AG04450 (cell line): ENCODE data around the gene STXBP5. TPM values are rescaled to one million over a fixed set of nuclear protein-coding genes. Genes with fewer than 3 reads are reported as not detected.

Experiments
- CTCF ChIA-PET: fragments of 300-600, 350-600 bp; formaldehyde crosslinking; extraction: SDS; loops from one replicate; lab custom pipeline; 2022; ENCODE audit warnings: antibody characterized with exemption, inconsistent platforms; lab: Charles Lee
- POLR2A ChIA-PET: fragments of 350-600 bp; formaldehyde crosslinking; extraction: SDS; loops from one replicate; lab custom pipeline; 2021; ENCODE audit warnings: antibody characterized with exemption, inconsistent platforms; lab: Yijun Ruan, JAX
- DNase-seq: peaks from one replicate; pipeline ENCODE4 v3.0.0-alpha.2; 2011; ENCODE audit warnings: low read depth, low spot score
- H3K27ac ChIP-seq: one replicate; pipeline ENCODE4 v1.5.1; 2012; ENCODE audit warnings: low read depth, low read length, control low read depth
- H3K27me3 ChIP-seq: one replicate; pipeline ENCODE4 v1.6.0; 2012; ENCODE audit warnings: low read length; ENCODE audit not compliant: control insufficient read depth, insufficient read depth
- H3K4me3 ChIP-seq: 2 replicates; pipeline ENCODE4 v1.5.1; 2011; ENCODE audit warnings: mild to moderate bottlenecking, low read depth, low read length, control low read depth
- H3K9me3 ChIP-seq: 2 replicates; pipeline ENCODE4 v1.5.1; 2012; ENCODE audit warnings: low read length; ENCODE audit not compliant: control insufficient read depth, insufficient read depth
- CTCF ChIP-seq: IDR thresholded peaks from 2 replicates; pipeline ENCODE4 v1.5.1; 2011; ENCODE audit warnings: low read depth, low read length, control low read depth, inconsistent platforms
- polyA plus RNA-seq: library from polyadenylated mRNA; depleted of rRNA; stranded (reverse); fragments of >200 nt; gene quantifications from 2 replicates; pipeline ENCODE4 v1.2.3, GENCODE V29; 2011

The STXBP5 gene
- polyA plus RNA-seq, 1 experiment = 40.0 TPM

GRCh38 chr6:147169529-147169928 lies 34.7 kb upstream of the STXBP5 start:
- no peak overlapping the region for H3K27ac ChIP-seq

GRCh38 chr6:147170269-147170668 lies 33.9 kb upstream of the STXBP5 start:
- peak; percentile 82 for DNase-seq
- CTCF ChIA-PET = interaction anchor here (0.5 to 1.5 kb wide), 4 partner anchors 12 to 1223 kb away, joined by 3 to 4 read pairs (median 3); no protein-coding TSS in a partner anchor
- H3K27ac ChIP-seq = peak overlapping the region; percentile 82
- no peaks in the 10 kb centered on the region for H3K9me3 ChIP-seq
- no peak for TF ChIP-seq CTCF
- H3K4me3 ChIP-seq = no peak overlapping the region
- no peaks in the 10 kb centered on the region for H3K27me3 ChIP-seq
- POLR2A ChIA-PET = interaction anchor here (0.6 to 1.1 kb wide), 3 partner anchors 32 to 256 kb away, joined by 3 to 7 read pairs (median 5); no protein-coding TSS in a partner anchor

More at GRCh38 chr6:147169529-147169928, 34.7 kb upstream of the STXBP5 start:
- no peaks in the 10 kb centered on the region for H3K9me3 ChIP-seq
- POLR2A ChIA-PET = interaction anchor here (0.6 to 1.1 kb wide), 2 partner anchors 33 to 255 kb away, joined by 3 to 5 read pairs; no protein-coding TSS in a partner anchor
- no peak overlapping the region for H3K4me3 ChIP-seq
- no peak for TF ChIP-seq CTCF
- CTCF ChIA-PET = interaction anchor here (0.6 to 1.5 kb wide), 2 partner anchors 11 to 295 kb away, joined by 3 to 4 read pairs; no protein-coding TSS in a partner anchor
- no peak for DNase-seq
- no peaks in the 10 kb centered on the region for H3K27me3 ChIP-seq

- ChIA-PET POLR2A (interaction anchor here (0.6 kb wide), 1 partner anchor 94 kb away, joined by 3 read pairs; no protein-coding TSS in a partner anchor), CTCF (interaction anchor here (0.5 kb wide), 1 partner anchor 51 kb away, joined by 3 read pairs; no protein-coding TSS in a partner anchor)
- Histone ChIP-seq H3K27me3 (no peaks in the 10 kb centered on the region), H3K27ac (no peak overlapping the region), H3K9me3 (no peaks in the 10 kb centered on the region), H3K4me3 (no peak overlapping the region)
- TF ChIP-seq CTCF = no peak
- no peak for DNase-seq
These were observed 31.1 kb upstream of the STXBP5 start for GRCh38 chr6:147173140-147173539.

- Histone ChIP-seq H3K27ac (no peak overlapping the region), H3K4me3 (no peak overlapping the region), H3K9me3 (no peaks in the 10 kb centered on the region), H3K27me3 (no peaks in the 10 kb centered on the region)
- DNase-seq = no peak
- CTCF ChIA-PET = no interaction called here
- TF ChIP-seq CTCF = no peak
- POLR2A ChIA-PET = no interaction called here
These were observed 30.4 kb upstream of the STXBP5 start for GRCh38 chr6:147173675-147174308.

GRCh38 chr6:147176795-147177194 lies 27.4 kb upstream of the STXBP5 start:
- DNase-seq = no peak
- Histone ChIP-seq H3K27ac (no peak overlapping the region), H3K27me3 (no peaks in the 10 kb centered on the region), H3K4me3 (no peak overlapping the region), H3K9me3 (no peaks in the 10 kb centered on the region)
- TF ChIP-seq CTCF = no peak
- POLR2A ChIA-PET = interaction anchor here (0.5 kb wide), 1 partner anchor 14 kb away, joined by 4 read pairs; no protein-coding TSS in a partner anchor
- CTCF ChIA-PET = no interaction called here
